ENCODE measurements around the gene SULT6B1. TPM values are rescaled to one million over a fixed set of nuclear protein-coding genes. Genes with fewer than 3 reads are reported as not detected.

SULT6B1 gene
- total RNA-seq, 1 experiment from 2014 or later: not detected

DNA sequence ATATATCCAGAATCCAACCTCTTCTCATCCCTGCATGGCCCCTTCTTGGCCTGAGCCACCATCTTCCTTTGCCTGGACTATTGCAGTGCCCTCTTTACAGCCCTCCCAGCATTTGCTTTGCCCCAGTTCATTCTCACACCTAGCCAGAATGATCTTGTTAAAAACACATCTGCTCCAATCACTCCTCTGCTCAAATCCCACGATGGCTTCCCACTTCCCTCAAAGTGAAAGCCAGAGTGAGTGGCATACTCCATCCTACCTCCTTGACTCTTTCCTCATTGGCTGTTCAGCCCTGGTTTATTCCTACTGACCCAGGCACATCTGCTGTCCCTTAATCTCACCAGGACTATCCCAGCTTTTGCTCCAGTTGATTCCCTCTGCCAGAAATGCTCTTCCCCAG is 14.7 kb downstream of the SULT6B1 start:
- H3K9me3 ChIP-seq (ENCODE audit: control insufficient read depth, low read depth, low read length): no peaks in the 10 kb centered on the region
- no peak overlapping the region for H3K23ac ChIP-seq (ENCODE audit: insufficient read length, low read depth, low read length)
- H3K9ac ChIP-seq (ENCODE audit: extremely low read depth, insufficient read length, low read length): no peak overlapping the region
- H3K36me3 Mint-ChIP-seq (ENCODE audit: insufficient read depth in 1 of 3, low read depth in 3 of 3): no peaks in the 10 kb centered on the region; a peak in 1 of 7 replicates
- no peak overlapping the region for H3K4me2 ChIP-seq (ENCODE audit: insufficient read depth, insufficient read length, low read length)
- H3K4me3 Mint-ChIP-seq: no peak overlapping the region
- no peak overlapping the region for H3K18ac ChIP-seq (ENCODE audit: insufficient read length, low read depth, low read length)
- H2BK20ac ChIP-seq (ENCODE audit: low read depth, low read length, poor library complexity, severe bottlenecking): no peak overlapping the region
- H3K14ac ChIP-seq (ENCODE audit: insufficient read depth, low read length): no peak overlapping the region
- H2BK12ac ChIP-seq (ENCODE audit: insufficient read length, low read depth, low read length): no peak overlapping the region
- H3K23me2 ChIP-seq (ENCODE audit: insufficient read length, low read depth, low read length, poor library complexity, severe bottlenecking): no peaks in the 10 kb centered on the region
- H3K27me3 ChIP-seq (ENCODE audit: insufficient read depth, low read length): no peaks in the 10 kb centered on the region
- WGBS (ENCODE audit: extremely low coverage, insufficient read length, low lambda C conversion rate): no CpG with 5 or more reads among the region's 1 CpG
- H2BK5ac ChIP-seq (ENCODE audit: insufficient read length, low read length): no peak overlapping the region
- no peak overlapping the region for H3K4ac ChIP-seq (ENCODE audit: low read depth, low read length)
- no peaks in the 10 kb centered on the region for H3K27me3 Mint-ChIP-seq (ENCODE audit: low read depth)
- H3K4me1 ChIP-seq (ENCODE audit: insufficient read depth, low read length): no peaks in the 10 kb centered on the region
- no peak for DNase-seq
- H4K8ac ChIP-seq (replicated peaks; ENCODE audit: insufficient read length, low read depth, low read length): no peak overlapping the region
- H4K91ac ChIP-seq (ENCODE audit: insufficient read length, low read depth, low read length): no peak overlapping the region
- no peak overlapping the region for H3K56ac ChIP-seq (ENCODE audit: insufficient read length, low read depth, low read length)
- no peak overlapping the region for H4K5ac ChIP-seq (ENCODE audit: insufficient read length, low read depth, low read length)
- H2BK15ac ChIP-seq (ENCODE audit: low read depth, low read length): no peak overlapping the region
- H2AK5ac ChIP-seq (ENCODE audit: insufficient read length, low read length): no peak overlapping the region
- no peaks in the 10 kb centered on the region for H3K9me3 Mint-ChIP-seq
- no peak overlapping the region for H2BK120ac ChIP-seq (ENCODE audit: low read depth, low read length, poor library complexity, severe bottlenecking)
- no peak overlapping the region for H3K27ac Mint-ChIP-seq
- H3K79me1 ChIP-seq (ENCODE audit: insufficient read depth, low read depth, low read length, poor library complexity, severe bottlenecking): no peaks in the 10 kb centered on the region
- H3T11ph ChIP-seq (ENCODE audit: low read length): no peak overlapping the region
- H3K4me1 Mint-ChIP-seq: peaks cover under 1 to 4% of the 10 kb centered on the region in 2 experiments; a peak in 3 of 4 replicates
- H3K79me2 ChIP-seq (ENCODE audit: insufficient read depth, low read length): no peaks in the 10 kb centered on the region
- H4K20me1 ChIP-seq (ENCODE audit: control insufficient read depth, insufficient read depth, insufficient read length): no peaks in the 10 kb centered on the region
- H3K27ac ChIP-seq (ENCODE audit: insufficient read length, low read depth, low read length): no peak overlapping the region
- no peak overlapping the region for H2AFZ ChIP-seq (ENCODE audit: low read length)
- TF ChIP-seq CTCF (conservative IDR thresholded peaks at IDR 0.05): no peak
